Measurements from ENCODE around the gene HLA-DRB1.

GRCh38 chr6:32539839-32540238, 49.8 kb downstream of the HLA-DRB1 start:
- TF ChIP-seq EGR1 (IDR thresholded peaks at IDR 0.05): no peak
- TF ChIP-seq TAF1 (IDR thresholded peaks at IDR 0.05; ENCODE audit: low read depth): no peak
- no peak for TF ChIP-seq YY1 (IDR thresholded peaks at IDR 0.05; ENCODE audit: low read depth)
- TF ChIP-seq EP300 (IDR thresholded peaks at IDR 0.05; ENCODE audit: borderline replicate concordance): no peak
- TF ChIP-seq CEBPB (IDR thresholded peaks at IDR 0.05): no peak
- TF ChIP-seq TCF12 (IDR thresholded peaks at IDR 0.05; ENCODE audit: low read depth): no peak
- no peak for TF ChIP-seq MAX (IDR thresholded peaks at IDR 0.05)
- no peak for TF ChIP-seq RAD21 (IDR thresholded peaks at IDR 0.05; ENCODE audit: low read depth)
- TF ChIP-seq CREB1 (IDR thresholded peaks at IDR 0.05; ENCODE audit: low read depth): no peak
- TF ChIP-seq FOXM1 (IDR thresholded peaks at IDR 0.05; ENCODE audit: borderline replicate concordance, low read depth): no peak
- no peak for TF ChIP-seq REST (IDR thresholded peaks at IDR 0.05; ENCODE audit: low read depth)
- TF ChIP-seq USF1 (IDR thresholded peaks at IDR 0.05): no peak

Measured in Ishikawa (cell line).